GM10847 (cell line): ENCODE data around the gene GP5.

Source experiments
- POLR2A ChIP-seq: IDR thresholded peaks from 2 replicates; pipeline ENCODE4 v1.6.1; 2011; ENCODE audit not compliant: insufficient read length; ENCODE audit errors: extremely low read depth

Gene GP5

GRCh38 chr3:194369522-194370279 is 29.4 kb downstream of the GP5 start, which contains the start of gene LRRC15:
Gene LRRC15, minus strand, starts transcription at chr3:194369743. Its CDS starts 8,700 bp downstream, at chr3:194361043.
- TF ChIP-seq POLR2A: no peak

GRCh38 chr3:194368918-194369317 is 30.1 kb downstream of the GP5 start:
- TF ChIP-seq POLR2A: no peak

- TF ChIP-seq POLR2A: no peak
Observed at GRCh38 chr3:194367992-194368841, 30.8 kb downstream of the GP5 start.

GRCh38 chr3:194365978-194366490 is 33.0 kb downstream of the GP5 start:
- TF ChIP-seq POLR2A: no peak

GRCh38 chr3:194365526-194365925 is 33.5 kb downstream of the GP5 start:
- no peak for TF ChIP-seq POLR2A

GRCh38 chr3:194364652-194365434 is 34.2 kb downstream of the GP5 start:
- TF ChIP-seq POLR2A: no peak

GRCh38 chr3:194364314-194364651 is 34.8 kb downstream of the GP5 start:
- TF ChIP-seq POLR2A: no peak

GRCh38 chr3:194360568-194360967 is 38.5 kb downstream of the GP5 start:
- no peak for TF ChIP-seq POLR2A

- no peak for TF ChIP-seq POLR2A
Observed at GRCh38 chr3:194357681-194358080, 41.4 kb downstream of the GP5 start.

GRCh38 chr3:194355379-194355778 is 43.7 kb downstream of the GP5 start:
- no peak for TF ChIP-seq POLR2A

- TF ChIP-seq POLR2A: no peak
Observed at GRCh38 chr3:194354315-194354714, 44.8 kb downstream of the GP5 start.

- no peak for TF ChIP-seq POLR2A
Observed at GRCh38 chr3:194352667-194353246, 46.3 kb downstream of the GP5 start.

- no peak for TF ChIP-seq POLR2A
Observed at GRCh38 chr3:194351952-194352536, 47.0 kb downstream of the GP5 start.

GRCh38 chr3:194351080-194351672 is 47.9 kb downstream of the GP5 start, which contains the start of gene CPN2:
Gene CPN2, minus strand, starts transcription at chr3:194351328. Its CDS starts 8,626 bp downstream, at chr3:194342702.
- TF ChIP-seq POLR2A: no peak
